GM19397 (cell line): ENCODE results near the gene STAG2.

Experiments
- ATAC-seq: cut with Tn5 transposase; IDR thresholded peaks from one replicate; pipeline ENCODE4 v1.9.1; 2021; ENCODE audit warnings: mild to moderate bottlenecking, moderate library complexity; ENCODE audit not compliant: unreplicated experiment

The STAG2 gene

GRCh38 chrX:123973921-123974320 lies 12.4 kb downstream of the STAG2 start:
- ATAC-seq: no peak

GRCh38 chrX:123975180-123975579 lies 13.7 kb downstream of the STAG2 start:
- ATAC-seq: no peak

GRCh38 chrX:123976706-123977316 lies 15.3 kb downstream of the STAG2 start:
- ATAC-seq: no peak

GRCh38 chrX:123983240-123983639 lies 21.7 kb downstream of the STAG2 start:
- ATAC-seq: no peak

GRCh38 chrX:123986377-123986776 lies 24.9 kb downstream of the STAG2 start:
- ATAC-seq: no peak

- no peak for ATAC-seq
These were observed 27.1 kb downstream of the STAG2 start for GRCh38 chrX:123988423-123989111.

GRCh38 chrX:123989235-123989634 lies 27.7 kb downstream of the STAG2 start:
- no peak for ATAC-seq

- no peak for ATAC-seq
These were observed 28.7 kb downstream of the STAG2 start for GRCh38 chrX:123990169-123990568.

- ATAC-seq: no peak
These were observed 29.1 kb downstream of the STAG2 start for GRCh38 chrX:123990602-123991001.

- ATAC-seq: no peak
These were observed 31.8 kb downstream of the STAG2 start for GRCh38 chrX:123993326-123993725.

GRCh38 chrX:123993904-123994635 lies 32.6 kb downstream of the STAG2 start:
- ATAC-seq: no peak

GRCh38 chrX:123994730-123995129 lies 33.2 kb downstream of the STAG2 start:
- no peak for ATAC-seq

GRCh38 chrX:124001581-124001980 lies 40.1 kb downstream of the STAG2 start:
- ATAC-seq: no peak

- ATAC-seq: no peak
These were observed 43.7 kb downstream of the STAG2 start for GRCh38 chrX:124005228-124005627.

GRCh38 chrX:124010157-124010556 lies 48.7 kb downstream of the STAG2 start:
- ATAC-seq: no peak

GRCh38 chrX:124010566-124010965 lies 49.1 kb downstream of the STAG2 start:
- no peak for ATAC-seq

GRCh38 chrX:124015721-124016120 lies 54.2 kb downstream of the STAG2 start:
- no peak for ATAC-seq

GRCh38 chrX:124016825-124017224 lies 55.3 kb downstream of the STAG2 start:
- ATAC-seq: no peak

GRCh38 chrX:124018023-124018422 lies 56.5 kb downstream of the STAG2 start:
- ATAC-seq: no peak

- ATAC-seq: no peak
These were observed 62.3 kb downstream of the STAG2 start for GRCh38 chrX:124023838-124024238.

GRCh38 chrX:124026529-124026928 lies 65.0 kb downstream of the STAG2 start:
- no peak for ATAC-seq

- no peak for ATAC-seq
These were observed 66.7 kb downstream of the STAG2 start for GRCh38 chrX:124028182-124028581.
